Activated naive CD4-positive, alpha-beta T cell treated with anti-CD3 and anti-CD28 coated beads, Interleukin-2, amount 10 ng/mL, durations not matched to agents 7 days and 5 days (primary cell): Measurements from ENCODE around the gene STX11.

Experiments used
- CTCF ChIA-PET: fragments of 350-600 bp; sonication (Branson Sonifier 250); formaldehyde crosslinking; loops from one replicate; lab custom pipeline; 2021; ENCODE audit warnings: antibody characterized with exemption; lab: Charles Lee
- DNase-seq: peaks from one replicate; pipeline ENCODE4 v3.0.0-alpha.2; 2020
- H3K27ac Mint-ChIP-seq: one replicate; pipeline ENCODE4 v1.8.0; 2021; ENCODE audit warnings: mild to moderate bottlenecking, moderate library complexity, mixed read lengths
- H3K27me3 Mint-ChIP-seq: one replicate; pipeline ENCODE4 v1.8.0; 2021; ENCODE audit warnings: mild to moderate bottlenecking, mixed read lengths
- H3K36me3 Mint-ChIP-seq: one replicate; pipeline ENCODE4 v1.8.0; 2021; ENCODE audit warnings: mixed read lengths
- H3K4me1 Mint-ChIP-seq: one replicate; pipeline ENCODE4 v1.8.0; 2021; ENCODE audit warnings: mixed read lengths
- H3K4me3 Mint-ChIP-seq: one replicate; pipeline ENCODE4 v1.8.0; 2021; ENCODE audit warnings: mild to moderate bottlenecking, moderate library complexity, mixed read lengths
- H3K9me3 Mint-ChIP-seq: one replicate; pipeline ENCODE4 v1.8.0; 2021; ENCODE audit warnings: mixed read lengths

The STX11 gene

DNA sequence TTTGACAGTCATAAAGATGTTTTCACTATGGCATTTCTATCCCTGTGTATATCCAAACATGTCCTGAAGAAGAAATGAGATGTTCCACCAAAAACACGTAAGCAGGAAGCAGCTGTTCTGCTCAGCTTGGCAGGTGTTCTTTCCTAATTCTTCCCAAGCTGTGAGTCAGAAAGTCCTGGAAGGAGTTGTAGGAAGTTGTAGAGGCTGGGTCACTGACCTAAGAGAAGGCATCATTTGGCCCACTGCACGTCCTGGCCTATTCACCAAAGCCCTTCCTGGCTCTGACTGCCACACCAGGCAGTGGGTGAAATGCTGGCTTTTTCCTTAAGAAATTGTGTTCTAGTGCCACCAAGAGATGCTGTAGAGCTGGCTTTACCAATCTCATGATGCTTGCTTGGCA, 40.3 kb downstream of the STX11 start:
- DNase-seq = no peak
- Mint-ChIP-seq H3K9me3 (peaks cover 2% of the 10 kb centered on the region), H3K36me3 (peaks cover 26% of the 10 kb centered on the region), H3K27ac (no peak overlapping the region), H3K4me3 (no peak overlapping the region), H3K4me1 (no peaks in the 10 kb centered on the region), H3K27me3 (peaks cover 3% of the 10 kb centered on the region)
- CTCF ChIA-PET = no interaction called here

DNA sequence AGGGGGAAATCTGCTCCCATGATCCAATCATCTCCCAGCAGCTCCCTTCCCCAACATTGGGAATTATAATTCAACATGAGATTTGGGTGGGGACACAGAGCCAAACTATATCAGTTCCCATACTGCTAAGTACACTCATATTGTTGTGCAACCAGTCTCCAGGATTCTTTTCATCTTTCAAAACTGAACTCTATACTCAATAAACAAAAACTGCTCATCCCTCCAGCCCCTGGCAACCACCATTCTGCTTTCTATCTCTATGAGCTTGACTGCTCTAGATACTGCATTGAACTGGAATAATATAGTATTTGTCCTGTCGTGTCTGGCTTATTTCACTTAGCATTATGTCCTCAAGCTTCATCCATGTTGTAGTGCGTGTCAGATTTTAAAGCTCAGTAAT, 42.9 kb downstream of the STX11 start:
- CTCF ChIA-PET = no interaction called here
- Mint-ChIP-seq H3K4me1 (no peaks in the 10 kb centered on the region), H3K4me3 (no peak overlapping the region), H3K36me3 (peaks cover 8% of the 10 kb centered on the region), H3K27ac (no peak overlapping the region), H3K9me3 (peaks cover 2% of the 10 kb centered on the region), H3K27me3 (peaks cover 3% of the 10 kb centered on the region)
- no peak for DNase-seq

DNA sequence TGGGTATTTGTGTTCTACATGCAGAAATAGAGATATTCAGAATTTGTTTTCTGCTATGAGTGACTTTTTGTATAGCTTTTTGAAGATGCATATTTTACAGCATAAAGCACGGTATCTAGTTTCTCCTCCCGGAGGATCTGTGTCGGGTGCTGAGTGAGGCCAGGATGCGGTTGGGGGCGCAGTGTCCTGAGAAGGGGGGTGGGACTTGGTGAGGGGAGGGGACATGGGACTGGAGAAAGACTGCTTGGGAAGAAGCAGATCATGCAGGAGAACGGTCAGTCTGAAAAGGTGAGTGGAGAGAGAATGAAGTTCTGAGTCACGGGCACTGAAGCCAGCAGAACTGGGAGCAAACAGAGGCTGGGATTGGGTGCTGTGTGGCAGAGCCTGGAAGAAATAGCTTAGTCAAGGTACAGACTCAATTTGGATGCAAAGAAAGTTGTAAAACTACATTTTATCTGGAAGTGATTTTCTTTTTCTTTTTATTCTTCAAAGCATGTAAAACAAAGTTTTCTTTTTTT, 44.0 kb downstream of the STX11 start:
- peaks cover 5% of the 10 kb centered on the region for H3K4me1 Mint-ChIP-seq
- H3K27me3 Mint-ChIP-seq = peaks cover 3% of the 10 kb centered on the region
- CTCF ChIA-PET = no interaction called here
- peaks cover 10% of the 10 kb centered on the region for H3K9me3 Mint-ChIP-seq
- H3K27ac Mint-ChIP-seq = no peak overlapping the region
- H3K36me3 Mint-ChIP-seq = peaks cover 6% of the 10 kb centered on the region
- DNase-seq = no peak
- no peak overlapping the region for H3K4me3 Mint-ChIP-seq

DNA sequence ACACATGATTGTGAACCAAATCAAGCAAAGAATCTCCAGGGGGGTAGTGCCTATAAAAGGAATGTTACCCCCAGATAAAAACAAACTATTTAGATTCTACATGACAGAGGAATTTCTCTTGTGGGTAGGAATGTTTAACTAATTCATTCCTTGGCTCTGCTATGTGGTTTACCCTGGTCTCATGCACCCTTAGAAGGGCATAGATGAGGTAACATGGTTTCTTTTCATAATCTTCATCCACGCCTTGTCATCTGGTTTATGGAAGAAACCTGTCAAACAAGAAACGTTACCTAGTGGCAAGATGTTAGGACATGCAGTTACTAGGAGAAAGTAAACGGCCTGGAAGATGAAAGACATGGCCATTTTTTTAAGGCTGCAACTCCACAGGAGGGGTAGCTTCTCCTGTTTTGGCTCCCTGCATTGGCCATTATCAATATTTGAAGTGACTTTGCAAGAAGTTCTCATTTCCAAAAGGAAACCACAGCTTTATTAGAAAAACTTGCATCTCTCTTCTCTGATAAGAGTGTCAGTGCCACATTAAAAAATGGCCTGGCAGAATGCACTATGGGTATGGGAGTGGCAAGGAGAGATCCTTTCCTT, 45.5 kb downstream of the STX11 start:
- CTCF ChIA-PET = no interaction called here
- H3K36me3 Mint-ChIP-seq = peaks cover 3% of the 10 kb centered on the region
- DNase-seq = no peak
- peaks cover 15% of the 10 kb centered on the region for H3K9me3 Mint-ChIP-seq
- no peak overlapping the region for H3K4me3 Mint-ChIP-seq
- peaks cover 5% of the 10 kb centered on the region for H3K27me3 Mint-ChIP-seq
- H3K27ac Mint-ChIP-seq = no peak overlapping the region
- H3K4me1 Mint-ChIP-seq = peaks cover 5% of the 10 kb centered on the region

DNA sequence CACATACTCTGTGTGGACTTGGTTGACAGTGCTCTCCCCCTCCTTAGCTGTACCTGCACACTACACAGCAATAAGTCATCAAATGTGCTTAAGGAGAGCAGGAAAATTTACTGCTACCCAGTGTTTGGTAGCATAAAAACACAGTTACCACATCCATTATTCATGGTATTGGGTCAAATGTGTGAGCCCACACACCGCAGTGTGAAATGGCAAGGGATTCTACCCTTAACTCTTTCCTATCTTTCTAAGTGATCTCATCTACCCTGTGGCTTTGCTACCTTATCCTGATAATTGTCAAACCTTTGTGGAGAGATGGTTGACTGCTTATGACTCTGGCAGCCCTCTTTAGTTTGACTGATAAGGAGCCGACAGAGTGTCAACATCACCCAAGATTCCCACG, 47.6 kb downstream of the STX11 start:
- DNase-seq = no peak
- Mint-ChIP-seq H3K36me3 (peaks cover 3% of the 10 kb centered on the region), H3K9me3 (peaks cover 27% of the 10 kb centered on the region), H3K27ac (no peak overlapping the region), H3K27me3 (peaks cover 18% of the 10 kb centered on the region), H3K4me1 (peaks cover 5% of the 10 kb centered on the region), H3K4me3 (no peak overlapping the region)
- CTCF ChIA-PET = no interaction called here

DNA sequence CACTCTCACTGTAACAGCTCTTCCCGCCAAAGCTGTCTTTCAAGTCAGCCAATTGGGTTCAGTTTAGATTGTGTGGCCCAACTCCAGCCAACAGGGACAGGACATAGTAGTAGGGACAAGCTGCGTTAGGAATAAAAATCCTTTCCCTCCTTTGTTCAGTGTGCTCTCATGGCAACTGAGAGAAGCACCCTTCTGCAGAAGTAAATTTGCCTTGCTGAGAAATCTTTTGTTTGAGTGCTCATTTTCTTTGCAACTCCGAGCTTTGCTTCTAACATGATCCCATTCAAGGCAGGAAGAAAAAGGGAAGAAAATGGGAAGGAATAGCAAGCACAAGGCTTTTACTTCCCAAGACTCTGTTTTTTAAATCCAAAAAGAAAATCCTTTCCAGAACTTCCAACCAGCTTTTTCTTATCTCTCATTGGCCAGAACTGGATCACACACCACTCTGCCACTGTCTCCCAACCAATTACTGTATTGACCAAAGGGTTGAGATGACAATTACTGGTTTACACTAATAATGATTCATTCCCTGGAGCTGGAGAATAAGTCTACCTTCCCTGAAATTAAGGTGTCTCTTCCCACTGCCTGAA, 52.7 kb downstream of the STX11 start:
- Mint-ChIP-seq H3K27me3 (peaks cover 51% of the 10 kb centered on the region), H3K9me3 (peaks cover 47% of the 10 kb centered on the region), H3K36me3 (peaks cover 3% of the 10 kb centered on the region), H3K27ac (no peak overlapping the region), H3K4me1 (peaks cover 5% of the 10 kb centered on the region), H3K4me3 (no peak overlapping the region)
- CTCF ChIA-PET = interaction anchor here (0.5 kb wide), 1 partner anchor 806 kb away, joined by 3 read pairs; no protein-coding TSS in a partner anchor
- no peak for DNase-seq

DNA sequence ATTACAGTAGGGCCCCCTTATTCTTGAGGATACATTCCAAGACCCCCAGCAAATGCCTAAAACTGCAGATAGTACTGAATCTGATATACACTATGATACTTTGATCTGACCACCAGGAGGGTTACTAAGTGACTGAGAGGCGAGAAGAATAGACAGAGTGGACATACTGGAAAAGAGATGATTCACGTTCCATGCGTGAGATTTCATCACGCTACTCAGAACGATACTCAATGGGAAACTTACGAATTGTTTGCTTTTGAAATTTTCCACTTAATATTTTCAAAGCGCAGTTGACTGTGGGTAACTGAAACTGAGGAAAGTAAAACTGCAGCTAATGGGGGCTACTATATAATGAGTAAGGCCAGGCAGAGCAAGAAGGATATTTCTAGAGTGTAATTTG, 60.8 kb downstream of the STX11 start:
- peaks cover 54% of the 10 kb centered on the region for H3K27me3 Mint-ChIP-seq
- no peak for DNase-seq
- H3K9me3 Mint-ChIP-seq = peaks cover 7% of the 10 kb centered on the region
- CTCF ChIA-PET = no interaction called here
- peaks cover 13% of the 10 kb centered on the region for H3K4me1 Mint-ChIP-seq
- H3K36me3 Mint-ChIP-seq = no peaks in the 10 kb centered on the region
- no peak overlapping the region for H3K4me3 Mint-ChIP-seq
- no peak overlapping the region for H3K27ac Mint-ChIP-seq

DNA sequence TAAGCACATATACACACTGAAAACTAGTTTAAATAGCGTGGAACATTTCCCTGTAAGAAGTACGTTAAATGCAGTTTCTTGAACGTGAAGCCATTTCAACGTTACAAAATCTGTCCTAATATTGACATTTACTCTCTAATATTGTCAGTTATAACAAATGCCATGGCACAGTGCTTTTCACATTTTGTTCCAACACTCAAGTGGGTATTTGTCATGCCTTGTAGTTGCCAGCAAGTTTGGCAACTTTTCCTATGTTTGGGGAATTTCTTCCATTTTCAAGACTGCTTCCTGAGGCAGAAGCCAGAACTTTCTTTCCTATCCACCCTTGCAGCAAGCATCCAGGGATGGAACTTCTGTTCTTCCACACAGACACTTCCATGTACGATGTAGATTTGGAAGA, 63.0 kb downstream of the STX11 start:
- H3K36me3 Mint-ChIP-seq = peaks cover 3% of the 10 kb centered on the region
- H3K4me3 Mint-ChIP-seq = no peak overlapping the region
- no peak for DNase-seq
- peaks cover 29% of the 10 kb centered on the region for H3K4me1 Mint-ChIP-seq
- H3K9me3 Mint-ChIP-seq = peaks cover 7% of the 10 kb centered on the region
- H3K27me3 Mint-ChIP-seq = peaks cover 38% of the 10 kb centered on the region
- CTCF ChIA-PET = no interaction called here
- no peak overlapping the region for H3K27ac Mint-ChIP-seq

DNA sequence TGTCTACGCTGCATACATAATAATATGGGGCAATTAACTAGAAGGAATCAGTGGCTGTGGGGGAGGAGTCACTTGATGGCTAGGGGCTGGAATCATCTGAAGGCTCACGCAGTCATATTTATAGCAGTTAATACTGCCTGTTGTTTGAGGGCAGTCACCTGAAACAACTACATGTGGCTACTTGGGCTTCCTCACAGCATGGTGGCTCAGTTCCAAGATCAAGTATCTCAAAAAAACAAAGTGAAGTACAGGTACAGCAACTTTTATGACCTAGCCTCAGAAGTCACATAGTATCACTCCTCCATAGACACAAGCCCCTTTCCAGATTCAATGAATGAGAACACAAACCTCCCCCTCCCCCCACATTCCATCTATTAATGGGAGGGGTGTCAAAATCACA, 63.7 kb downstream of the STX11 start:
- CTCF ChIA-PET = no interaction called here

DNA sequence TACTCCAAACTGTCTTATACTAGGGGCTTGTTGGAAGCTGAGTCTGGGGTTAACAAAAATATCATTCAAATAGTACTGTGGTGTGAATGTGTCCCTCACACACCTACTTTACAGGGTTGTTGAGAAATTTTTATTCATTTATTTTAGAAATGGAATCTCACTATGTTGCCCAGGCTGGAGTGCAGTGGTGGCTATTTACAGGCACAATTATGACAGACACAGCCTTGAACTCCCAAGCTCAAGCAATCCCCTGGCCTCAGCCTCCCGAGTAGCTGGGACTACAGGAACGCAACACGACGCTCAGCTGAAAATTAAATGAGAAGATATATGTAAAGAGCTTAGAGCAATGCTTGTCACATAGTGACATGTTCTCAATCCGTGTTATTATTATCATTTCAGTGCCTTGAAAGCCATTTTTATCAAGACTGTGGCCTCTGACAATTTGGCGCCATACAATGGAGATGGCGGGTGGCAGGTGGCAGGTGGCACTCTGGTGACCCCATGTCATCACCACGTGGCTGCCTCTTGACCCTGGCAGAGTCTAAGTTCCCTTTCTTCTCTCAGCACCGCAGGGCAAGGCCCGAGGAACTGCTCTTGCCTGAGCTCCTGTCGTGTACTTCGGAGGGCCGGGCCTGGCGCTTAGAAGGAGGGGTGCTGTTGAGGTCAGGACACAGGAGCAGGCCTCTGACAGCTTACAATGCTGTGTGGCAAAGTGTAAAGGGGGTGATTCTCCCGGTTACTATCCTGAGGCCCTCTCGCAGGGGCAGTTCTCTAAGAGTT, 64.5 kb downstream of the STX11 start:
- Mint-ChIP-seq H3K27me3 (peaks cover 27% of the 10 kb centered on the region), H3K36me3 (peaks cover 3% of the 10 kb centered on the region), H3K9me3 (peaks cover 7% of the 10 kb centered on the region), H3K4me1 (peaks cover 36% of the 10 kb centered on the region), H3K4me3 (peak overlapping the region; percentile 81), H3K27ac (peak overlapping the region; percentile 89)
- no peak for DNase-seq
- CTCF ChIA-PET = no interaction called here

More for the DNA sequence above, 63.7 kb downstream of the STX11 start:
- no peak for DNase-seq
- Mint-ChIP-seq H3K4me3 (no peak overlapping the region), H3K27ac (no peak overlapping the region), H3K27me3 (peaks cover 35% of the 10 kb centered on the region), H3K36me3 (peaks cover 3% of the 10 kb centered on the region), H3K9me3 (peaks cover 7% of the 10 kb centered on the region), H3K4me1 (peaks cover 34% of the 10 kb centered on the region)

DNA sequence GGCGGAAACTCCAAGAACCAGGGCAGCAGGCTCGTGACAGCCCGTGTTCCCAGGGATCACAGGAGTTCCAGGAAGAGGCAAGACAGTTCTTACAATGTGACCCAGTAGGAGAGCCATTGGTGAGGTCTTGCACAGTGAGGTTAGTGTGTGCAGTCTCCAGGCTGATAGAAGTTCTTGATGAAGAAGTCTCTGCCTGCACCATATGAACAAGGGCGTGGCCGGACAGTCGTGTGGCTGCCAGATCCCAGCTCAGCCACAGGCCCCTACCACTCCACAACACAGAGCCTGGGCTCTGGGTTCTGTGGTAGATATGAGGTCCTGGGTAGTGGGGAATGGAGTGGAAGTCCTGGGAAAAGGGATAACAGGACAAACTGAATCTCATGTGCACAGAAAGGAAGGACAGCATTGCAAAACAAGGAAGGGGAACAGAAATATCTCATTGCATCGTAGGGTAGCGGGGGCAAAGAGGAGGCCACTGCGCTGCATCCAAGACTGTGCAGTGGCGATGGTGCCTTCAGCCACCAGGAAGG, 65.2 kb downstream of the STX11 start:
- H3K4me1 Mint-ChIP-seq = peaks cover 36% of the 10 kb centered on the region
- DNase-seq = peak; percentile 29
- H3K4me3 Mint-ChIP-seq = peak overlapping the region; percentile 81
- CTCF ChIA-PET = interaction anchor here (1.3 kb wide), 1 partner anchor 276 kb away, joined by 5 read pairs; no protein-coding TSS in a partner anchor
- peaks cover 22% of the 10 kb centered on the region for H3K27me3 Mint-ChIP-seq
- H3K9me3 Mint-ChIP-seq = peaks cover 7% of the 10 kb centered on the region
- H3K36me3 Mint-ChIP-seq = peaks cover 3% of the 10 kb centered on the region
- peak overlapping the region; percentile 89 for H3K27ac Mint-ChIP-seq

DNA sequence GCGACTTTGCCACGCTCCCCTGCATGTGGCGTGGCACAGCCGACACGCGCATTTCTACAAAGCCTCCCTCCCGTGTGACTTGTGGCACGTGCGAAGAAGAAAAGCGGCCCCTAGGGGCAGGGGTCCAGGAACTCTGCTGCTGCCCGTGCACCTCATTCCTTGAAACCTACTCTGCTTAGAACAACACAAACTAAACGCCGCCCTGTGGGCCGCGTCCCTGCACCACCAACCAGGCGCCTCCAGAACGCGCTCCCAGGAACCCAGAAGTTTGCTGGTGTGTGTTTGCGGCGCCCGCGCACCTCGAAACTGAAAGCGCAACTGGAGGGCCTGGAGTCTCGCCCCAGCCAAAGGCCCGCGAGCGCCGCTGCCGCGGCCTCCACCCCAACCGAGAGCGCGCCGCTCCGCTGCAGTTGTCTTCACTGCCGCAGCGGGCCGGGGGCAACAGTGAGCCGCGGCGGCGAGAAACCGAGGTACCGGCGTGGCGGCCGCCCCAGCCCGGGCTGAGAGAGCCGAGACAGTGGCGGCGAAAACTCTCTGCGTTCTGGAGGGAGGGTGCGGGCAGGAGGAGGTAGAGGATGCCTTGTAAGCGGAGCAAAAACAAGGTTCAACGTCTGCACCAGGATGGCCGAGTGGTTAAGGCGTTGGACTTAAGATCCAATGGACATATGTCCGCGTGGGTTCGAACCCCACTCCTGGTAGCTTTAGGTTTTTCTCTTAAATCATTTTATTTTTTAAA, 65.8 kb downstream of the STX11 start:
- Mint-ChIP-seq H3K27ac (peak overlapping the region; percentile 89), H3K9me3 (peaks cover 7% of the 10 kb centered on the region), H3K4me1 (peaks cover 36% of the 10 kb centered on the region), H3K4me3 (peak overlapping the region; percentile 81), H3K36me3 (peaks cover 3% of the 10 kb centered on the region), H3K27me3 (peaks cover 22% of the 10 kb centered on the region)
- CTCF ChIA-PET = interaction anchor here (0.7 to 4.0 kb wide), 5 partner anchors 9 to 277 kb away, joined by 3 to 39 read pairs (median 4); no protein-coding TSS in a partner anchor
- DNase-seq = peak; percentile 95

DNA sequence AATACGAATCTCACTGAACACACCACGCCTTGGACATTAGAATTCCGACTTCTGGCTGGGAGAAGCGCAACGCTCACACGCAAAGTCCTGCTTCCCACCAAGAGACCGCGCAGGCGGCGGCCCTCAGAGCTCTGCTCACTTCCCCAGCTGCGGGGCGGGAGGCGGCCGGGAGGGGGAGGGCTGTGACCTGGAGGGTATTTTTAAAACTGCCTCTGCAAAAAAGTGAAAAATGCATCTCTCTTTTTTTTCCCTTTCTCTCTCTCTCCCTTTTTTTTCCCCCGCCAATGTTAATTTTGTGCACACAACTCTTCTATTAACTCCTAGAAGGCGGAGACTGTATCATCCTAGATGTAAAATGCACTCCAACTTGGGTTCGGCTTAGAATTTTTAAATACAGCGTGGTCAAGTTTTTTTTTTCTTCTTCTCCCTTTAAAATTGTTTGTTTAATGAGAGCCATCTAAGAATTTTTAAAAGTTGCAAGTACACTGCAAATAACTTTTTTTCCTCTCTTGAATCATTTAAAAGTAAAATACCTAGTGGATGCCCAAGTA, 66.4 kb downstream of the STX11 start:
- H3K27ac Mint-ChIP-seq = peak overlapping the region; percentile 89
- CTCF ChIA-PET = interaction anchor here (0.7 to 4.0 kb wide), 5 partner anchors 8 to 277 kb away, joined by 3 to 39 read pairs (median 4); no protein-coding TSS in a partner anchor
- peak; percentile 72 for DNase-seq

More for the DNA sequence above, 66.4 kb downstream of the STX11 start:
- peak overlapping the region; percentile 81 for H3K4me3 Mint-ChIP-seq
- peaks cover 17% of the 10 kb centered on the region for H3K27me3 Mint-ChIP-seq
- H3K36me3 Mint-ChIP-seq = peaks cover 3% of the 10 kb centered on the region
- peaks cover 36% of the 10 kb centered on the region for H3K4me1 Mint-ChIP-seq
- peaks cover 7% of the 10 kb centered on the region for H3K9me3 Mint-ChIP-seq
